ENCODE measurements around the gene USF2. TPM values are rescaled to one million over a fixed set of nuclear protein-coding genes. Genes with fewer than 3 reads are reported as not detected.

Gene USF2
- total and polyA plus RNA-seq, 2 experiments from 2014 or later, result 30.2 to 55.6 TPM

- Histone ChIP-seq H3K9me3 (ENCODE audit: low read depth) (no peaks in the 10 kb centered on the region), H3K79me2 (peaks cover 24% of the 10 kb centered on the region), H3K4me1 (ENCODE audit: insufficient read depth) (no peaks in the 10 kb centered on the region), H2AFZ (no peak overlapping the region), H3K27ac (peak overlapping the region; percentile 100), H3K9me2 (replicated peaks; ENCODE audit: insufficient read depth) (no peaks in the 10 kb centered on the region), H3K36me3 (replicated peaks; ENCODE audit: insufficient read depth, low read depth) (no peaks in the 10 kb centered on the region), H3K27me3 (peaks cover 4% of the 10 kb centered on the region), H3K4me3 (no peak overlapping the region), H4K20me1 (ENCODE audit: insufficient read depth, poor library complexity, severe bottlenecking) (no peaks in the 10 kb centered on the region), H3K4me2 (no peak overlapping the region)
- 95% methylated on average over 4 of the region's 4 CpGs for WGBS (ENCODE audit: low lambda C conversion rate, missing lambda C conversion rate)
- no peak for DNase-seq (ENCODE audit: low spot score)
- TF ChIP-seq EZH2phosphoT487 (IDR thresholded peaks at IDR 0.05; ENCODE audit: low read depth, severe bottlenecking, unreplicated experiment) (no peak), EZH2 (IDR thresholded peaks at IDR 0.05; ENCODE audit: borderline replicate concordance) (no peak), CTCF (IDR thresholded peaks at IDR 0.05; ENCODE audit: poor library complexity) (no peak)
These were observed 22.2 kb upstream of the USF2 start for GRCh38 chr19:35246466-35247092.

GRCh38 chr19:35247526-35248309, 21.0 kb upstream of the USF2 start:
- H4K20me1 ChIP-seq (ENCODE audit: insufficient read depth, poor library complexity, severe bottlenecking), result no peaks in the 10 kb centered on the region
- H2AFZ ChIP-seq, result peak overlapping the region; percentile 67
- H3K4me2 ChIP-seq, result peak overlapping the region; percentile 77
- peak overlapping the region; percentile 100 for H3K27ac ChIP-seq
- no peaks in the 10 kb centered on the region for H3K4me1 ChIP-seq (ENCODE audit: insufficient read depth)
- H3K27me3 ChIP-seq, result peaks cover 4% of the 10 kb centered on the region
- no peaks in the 10 kb centered on the region for H3K9me2 ChIP-seq (replicated peaks; ENCODE audit: insufficient read depth)
- peak; percentile 94 for DNase-seq (ENCODE audit: low spot score)
- 2% methylated on average over 39 of the region's 42 CpGs for WGBS (ENCODE audit: low lambda C conversion rate, missing lambda C conversion rate)
- TF ChIP-seq EZH2phosphoT487 (IDR thresholded peaks at IDR 0.05; ENCODE audit: low read depth, severe bottlenecking, unreplicated experiment) (no peak), CTCF (IDR thresholded peaks at IDR 0.05; ENCODE audit: poor library complexity) (peak; percentile 39), EZH2 (IDR thresholded peaks at IDR 0.05; ENCODE audit: borderline replicate concordance) (peak; percentile 4)
- H3K4me3 ChIP-seq, result peak overlapping the region; percentile 41
- H3K36me3 ChIP-seq (replicated peaks; ENCODE audit: insufficient read depth, low read depth), result no peaks in the 10 kb centered on the region
- H3K9me3 ChIP-seq (ENCODE audit: low read depth), result no peaks in the 10 kb centered on the region
- peaks cover 31% of the 10 kb centered on the region for H3K79me2 ChIP-seq

- peaks cover 38% of the 10 kb centered on the region for H3K79me2 ChIP-seq
- peak within 1 kb of the TSS; percentile 67 for H2AFZ ChIP-seq
- H3K4me3 ChIP-seq, result peak within 1 kb of the TSS; percentile 82
- no peaks in the 10 kb centered on the region for H3K9me2 ChIP-seq (replicated peaks; ENCODE audit: insufficient read depth)
- H4K20me1 ChIP-seq (ENCODE audit: insufficient read depth, poor library complexity, severe bottlenecking), result no peaks in the 10 kb centered on the region
- TF ChIP-seq EZH2phosphoT487 (IDR thresholded peaks at IDR 0.05; ENCODE audit: low read depth, severe bottlenecking, unreplicated experiment), result no peak
- TF ChIP-seq EZH2 (IDR thresholded peaks at IDR 0.05; ENCODE audit: borderline replicate concordance), result no peak
- TF ChIP-seq CTCF (IDR thresholded peaks at IDR 0.05; ENCODE audit: poor library complexity), result no peak
- 2% methylated on average over 60 of the region's 69 CpGs for WGBS (ENCODE audit: low lambda C conversion rate, missing lambda C conversion rate)
- H3K36me3 ChIP-seq (replicated peaks; ENCODE audit: insufficient read depth, low read depth), result no peaks in the 10 kb centered on the region
- H3K27me3 ChIP-seq, result peaks cover 4% of the 10 kb centered on the region
- peak within 1 kb of the TSS; percentile 100 for H3K27ac ChIP-seq
- DNase-seq (ENCODE audit: low spot score), result peak; percentile 95
- no peaks in the 10 kb centered on the region for H3K9me3 ChIP-seq (ENCODE audit: low read depth)
- no peaks in the 10 kb centered on the region for H3K4me1 ChIP-seq (ENCODE audit: insufficient read depth)
- peak within 1 kb of the TSS; percentile 77 for H3K4me2 ChIP-seq
These were observed 20.2 kb upstream of the USF2 start, which contains the start of gene LSR for GRCh38 chr19:35248310-35249145. LSR (plus strand) TSS chr19:35249002; CDS start chr19:35249023, 21 bp downstream.

Data from hepatocyte (in vitro differentiated cells).